GM18511 (cell line): Measurements from ENCODE around the gene LPAR6.

Source experiments
- ATAC-seq: cut with Tn5 transposase; IDR thresholded peaks from one replicate; pipeline ENCODE4 v1.9.1; 2021; ENCODE audit warnings: mild to moderate bottlenecking, moderate library complexity; ENCODE audit not compliant: unreplicated experiment

The LPAR6 gene

GRCh38 chr13:48380581-48380980, 32.3 kb downstream of the LPAR6 start:
- no peak for ATAC-seq

- ATAC-seq, result no peak
Observed at GRCh38 chr13:48377857-48378256, 35.1 kb downstream of the LPAR6 start.

- ATAC-seq, result no peak
Observed at GRCh38 chr13:48370815-48371214, 42.1 kb downstream of the LPAR6 start.

- no peak for ATAC-seq
Observed at GRCh38 chr13:48369988-48370387, 42.9 kb downstream of the LPAR6 start.
